HG02571 (cell line): Measurements from ENCODE around the gene KLF3.
"Not testable (repeated sequence)": the region's sequence is repeated elsewhere in the genome, so short reads cannot be mapped to it uniquely, and the experiment has no call there.

Source experiments
- ATAC-seq: cut with Tn5 transposase; IDR thresholded peaks from one replicate; pipeline ENCODE4 v1.9.1; 2021; ENCODE audit warnings: mild to moderate bottlenecking, moderate library complexity; ENCODE audit not compliant: unreplicated experiment

The KLF3 gene

GRCh38 chr4:38663801-38664705 is at the start of gene KLF3:
Gene KLF3, plus strand, starts transcription at chr4:38664199. Its CDS starts 16,427 bp downstream, at chr4:38680626.
- ATAC-seq = peak; percentile 70

GRCh38 chr4:38614231-38614630 is 49.8 kb upstream of the KLF3 start:
- ATAC-seq = no peak

GRCh38 chr4:38615847-38616246 is 48.2 kb upstream of the KLF3 start:
- ATAC-seq = no peak

GRCh38 chr4:38618505-38618904 is 45.5 kb upstream of the KLF3 start:
- no peak for ATAC-seq

GRCh38 chr4:38619316-38619715 is 44.7 kb upstream of the KLF3 start:
- no peak for ATAC-seq

- no peak for ATAC-seq
Observed at GRCh38 chr4:38620065-38620464, 43.9 kb upstream of the KLF3 start.

- ATAC-seq = no peak
Observed at GRCh38 chr4:38620527-38621027, 43.4 kb upstream of the KLF3 start.

GRCh38 chr4:38621028-38621684 is 42.8 kb upstream of the KLF3 start:
- no peak for ATAC-seq

GRCh38 chr4:38621831-38622230 is 42.2 kb upstream of the KLF3 start:
- no peak for ATAC-seq

- not testable (repeated sequence) for ATAC-seq
Observed at GRCh38 chr4:38622340-38622739, 41.7 kb upstream of the KLF3 start.

- ATAC-seq = no peak
Observed at GRCh38 chr4:38623260-38623659, 40.7 kb upstream of the KLF3 start.

GRCh38 chr4:38624311-38624710 is 39.7 kb upstream of the KLF3 start:
- no peak for ATAC-seq

- no peak for ATAC-seq
Observed at GRCh38 chr4:38625508-38625907, 38.5 kb upstream of the KLF3 start.

- not testable (repeated sequence) for ATAC-seq
Observed at GRCh38 chr4:38626901-38627444, 37.0 kb upstream of the KLF3 start.

- no peak for ATAC-seq
Observed at GRCh38 chr4:38630519-38630918, 33.5 kb upstream of the KLF3 start.

- ATAC-seq = no peak
Observed at GRCh38 chr4:38634047-38634759, 29.8 kb upstream of the KLF3 start.

GRCh38 chr4:38639242-38639641 is 24.8 kb upstream of the KLF3 start:
- ATAC-seq = no peak

GRCh38 chr4:38641811-38642210 is 22.2 kb upstream of the KLF3 start:
- ATAC-seq = no peak

- no peak for ATAC-seq
Observed at GRCh38 chr4:38644201-38644600, 19.8 kb upstream of the KLF3 start.

GRCh38 chr4:38647101-38647819 is 16.7 kb upstream of the KLF3 start:
- ATAC-seq = no peak
